Spleen (tissue), 11 donors: ENCODE data around the gene TP63. TPM values are rescaled to one million over a fixed set of nuclear protein-coding genes. Genes with fewer than 3 reads are reported as not detected.

ENCODE experiments used
- DNase-seq: peaks from one replicate; pipeline ENCODE4 v3.0.0-alpha.2; 2020
- H3K27ac ChIP-seq, 8 donors: fragments of 200-600 bp; sonication (generic) in 7 of 8; 1 replicate in 4 of 8; 2 replicates in 4 of 8; pipeline versions ENCODE4 v1.5.0 to v1.8.0; 2016 to 2021; ENCODE audit warnings: inconsistent platforms in 4 of 8, mild to moderate bottlenecking in 4 of 8, moderate library complexity in 1 of 8
- H3K27me3 ChIP-seq, 7 donors: fragments of 200-600 bp; sonication (generic) in 6 of 7; replicated peaks in 1 of 7; 1 replicate in 4 of 7; 2 replicates in 3 of 7; pipeline versions ENCODE4 v1.5.0 to v1.8.0; 2016 to 2021; ENCODE audit warnings: inconsistent platforms in 3 of 7, mild to moderate bottlenecking in 1 of 7
- H3K36me3 ChIP-seq, 6 donors: fragments of 200-600 bp; sonication (generic) in 5 of 6; 1 replicate in 4 of 6; 2 replicates in 2 of 6; pipeline versions ENCODE4 v1.5.0 to v1.8.0; 2016 to 2021; ENCODE audit warnings: inconsistent platforms in 2 of 6
- H3K4me1 ChIP-seq, 6 donors: fragments of 200-600 bp; sonication (generic) in 5 of 6; 1 replicate in 3 of 6; 2 replicates in 3 of 6; pipeline versions ENCODE4 v1.5.0 to v1.8.0; 2016 to 2021; ENCODE audit warnings: inconsistent platforms in 3 of 6
- H3K4me3 ChIP-seq, 8 donors: fragments of 200-600 bp; sonication (generic) in 7 of 8; 1 replicate in 4 of 8; 2 replicates in 4 of 8; pipeline versions ENCODE4 v1.5.0 to v1.8.0; 2016 to 2021; ENCODE audit warnings: inconsistent platforms in 4 of 8, mild to moderate bottlenecking in 4 of 8, moderate library complexity in 2 of 8
- H3K9me3 ChIP-seq, 8 donors: fragments of 200-600 bp; sonication (generic) in 7 of 8; 1 replicate in 4 of 8; 2 replicates in 4 of 8; pipeline versions ENCODE4 v1.5.0 to v1.8.0; 2016 to 2021; ENCODE audit warnings: inconsistent platforms in 4 of 8
- POLR2A ChIP-seq, 3 donors: fragments of 450-650 bp; IDR thresholded peaks; one replicate each; pipeline ENCODE4 v1.5.1; 2017; ENCODE audit warnings: antibody characterized with exemption in 3 of 3, mild to moderate bottlenecking in 1 of 3
- POLR2AphosphoS5 ChIP-seq, 3 donors: sonication (generic); formaldehyde crosslinking; IDR thresholded peaks; one replicate each; pipeline ENCODE4 v1.5.1; 2017; ENCODE audit warnings: antibody characterized with exemption in 3 of 3
- WGBS, 5 donors: extraction: QIAGEN DNeasy Blood & Tissue Kit in 3 of 5; methylation state at CpG; one replicate each; pipeline versions ENCODE4 v1.1.5 to v1.1.7; 2013 to 2018; 5-methylcytosine and 5-hydroxymethylcytosine counted together
- intact Hi-C: fragments of 100-400 bp; cut with DNase I; formaldehyde crosslinking; loops from one replicate; pipeline ENCODE4 v1.15.0; 2023; ENCODE audit warnings: low total_unique reads
- microRNA-seq, 3 donors: library from miRNA; unstranded; fragments of <30 nt; microRNA quantifications; one replicate each; pipeline versions ENCODE4 to v1.1.0, GENCODE V29; 2019 to 2020
- polyA plus RNA-seq, 3 donors: library from polyadenylated mRNA; stranded (reverse); fragments of 200-250 nt; gene quantifications; one replicate each; pipeline ENCODE4 v1.2.1, GENCODE V29; 2013
- small RNA-seq, 4 donors: library from RNA; depleted of rRNA; stranded (forward); fragments of <200 nt; gene quantifications; one replicate each; pipeline ENCODE3, GENCODE V24; 2016
- total RNA-seq, 7 donors: library from RNA; depleted of rRNA in 3 of 7; stranded (reverse); fragments of >200 nt in 3 of 7; fragmentation: NEBNext Ultra II Directional in 4 of 7; extraction: Animal tissue kit (Norgen Biotek cat#: 25700) in 4 of 7; gene quantifications; one replicate each; pipeline versions ENCODE4 v1.1.0 to v1.2.1, GENCODE V29; 2016 to 2021
- TF ChIP-seq, protein P1 (sequence below), 11 experiments: fragments of 200-600 bp in 7 of 11; fragments of 450-650 bp in 4 of 11; sonication (generic) in 4 of 11; IDR thresholded peaks in 8 of 11; conservative IDR thresholded peaks in 3 of 11; 1 replicate in 7 of 11; 2 replicates in 4 of 11; pipeline versions ENCODE4 v1.4.0 to v1.8.0; 2016 to 2021; ENCODE audit warnings: antibody characterized with exemption in 11 of 11, inconsistent platforms in 4 of 11, mild to moderate bottlenecking in 1 of 11
- donor health status: healthy with polysubstance abuse.
- donor health status: DM: no; HTN: no; CAD: no; lungs with moderate emphysema.
- donor health status: DM: no; HTN: no; CAD: no.
- donor health status: Bipolar disorder and iron deficiency.
- donor health status: healthy.
- donor health status: DM: no; HTN: no; CAD: no.
- donor health status: DM: yes; HTN: yes; CAD: no.

The TP63 gene
- total and polyA plus RNA-seq, 10 donors, result 0.09 to 0.68 (median 0.29) TPM

DNA sequence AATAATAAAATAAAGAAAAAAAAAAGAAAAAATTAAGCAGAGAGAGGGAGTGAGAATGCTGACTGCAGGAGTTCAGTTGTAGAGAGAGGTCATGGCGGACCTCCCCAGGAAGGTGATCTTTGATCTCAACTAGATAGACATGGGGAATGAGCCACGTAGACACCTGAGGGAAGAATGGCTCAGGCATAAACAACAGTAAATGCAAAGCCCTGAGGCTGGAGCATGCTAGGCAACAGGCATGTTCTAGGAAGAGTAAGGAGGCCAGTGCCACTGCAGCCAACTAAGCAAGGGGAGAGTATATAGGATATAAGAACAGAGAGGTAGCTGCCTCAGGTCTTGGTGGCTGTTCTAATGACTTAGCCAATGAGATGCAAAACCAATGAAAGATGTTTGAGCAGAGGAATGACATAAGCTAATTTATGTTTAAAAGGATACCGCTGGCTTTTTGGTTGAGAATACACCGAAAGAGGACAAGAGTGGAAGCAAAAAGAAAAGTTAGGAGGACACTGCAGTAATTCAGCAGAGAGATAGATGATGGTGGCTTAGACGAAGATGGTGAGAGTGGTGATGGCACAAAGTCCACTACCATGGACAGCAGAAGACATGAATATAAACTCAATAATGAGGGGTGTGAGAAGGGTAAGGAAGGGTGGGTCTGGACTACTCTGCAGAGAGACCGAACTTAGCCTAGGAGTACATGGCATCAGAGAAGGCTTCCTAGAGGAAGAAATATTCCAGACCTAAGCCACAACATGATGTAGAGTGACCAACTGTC, 314.9 kb downstream of the TP63 start:
- WGBS, 5 donors, result 87 to 92% (median 88%) methylated on average over 6 of the region's 6 CpGs
- intact Hi-C loops, result no loop called here

More for the DNA sequence above, 314.9 kb downstream of the TP63 start:
- Histone ChIP-seq H3K27me3 (peaks cover 0 to 9% (median 0%) of the 10 kb centered on the region in 7 donors), H3K4me3 (no peak overlapping the region), H3K36me3 (no peaks in the 10 kb centered on the region), H3K27ac (no peak overlapping the region), H3K4me1 (no peaks in the 10 kb centered on the region), H3K9me3 (no peaks in the 10 kb centered on the region)
- DNase-seq, result no peak
- no peak for TF ChIP-seq POLR2A (IDR thresholded peaks at IDR 0.05)
- no peak for TF ChIP-seq POLR2AphosphoS5 (IDR thresholded peaks at IDR 0.05)
- TF ChIP-seq, protein P1, sequence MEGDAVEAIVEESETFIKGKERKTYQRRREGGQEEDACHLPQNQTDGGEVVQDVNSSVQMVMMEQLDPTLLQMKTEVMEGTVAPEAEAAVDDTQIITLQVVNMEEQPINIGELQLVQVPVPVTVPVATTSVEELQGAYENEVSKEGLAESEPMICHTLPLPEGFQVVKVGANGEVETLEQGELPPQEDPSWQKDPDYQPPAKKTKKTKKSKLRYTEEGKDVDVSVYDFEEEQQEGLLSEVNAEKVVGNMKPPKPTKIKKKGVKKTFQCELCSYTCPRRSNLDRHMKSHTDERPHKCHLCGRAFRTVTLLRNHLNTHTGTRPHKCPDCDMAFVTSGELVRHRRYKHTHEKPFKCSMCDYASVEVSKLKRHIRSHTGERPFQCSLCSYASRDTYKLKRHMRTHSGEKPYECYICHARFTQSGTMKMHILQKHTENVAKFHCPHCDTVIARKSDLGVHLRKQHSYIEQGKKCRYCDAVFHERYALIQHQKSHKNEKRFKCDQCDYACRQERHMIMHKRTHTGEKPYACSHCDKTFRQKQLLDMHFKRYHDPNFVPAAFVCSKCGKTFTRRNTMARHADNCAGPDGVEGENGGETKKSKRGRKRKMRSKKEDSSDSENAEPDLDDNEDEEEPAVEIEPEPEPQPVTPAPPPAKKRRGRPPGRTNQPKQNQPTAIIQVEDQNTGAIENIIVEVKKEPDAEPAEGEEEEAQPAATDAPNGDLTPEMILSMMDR (IDR thresholded peaks at IDR 0.05 in 8 of 11, conservative IDR thresholded peaks at IDR 0.05 in 3 of 11), result no peak

Small RNA genes within 50 kb of the gene (microRNA-seq; reads per million reads assigned to microRNA genes)
- gene MIR944, result 0 to 1.1 (median 1.1) reads per million in 3 donors

Small RNA genes within 50 kb of the gene (small RNA-seq; reads per million reads assigned to genes)
- gene AC078809.1 (0 reads per million in 4 donors), gene MIR944 (0 to 0.69 (median 0.15) reads per million in 4 donors)
